ENCODE results near the gene ALOX5AP.

DNA sequence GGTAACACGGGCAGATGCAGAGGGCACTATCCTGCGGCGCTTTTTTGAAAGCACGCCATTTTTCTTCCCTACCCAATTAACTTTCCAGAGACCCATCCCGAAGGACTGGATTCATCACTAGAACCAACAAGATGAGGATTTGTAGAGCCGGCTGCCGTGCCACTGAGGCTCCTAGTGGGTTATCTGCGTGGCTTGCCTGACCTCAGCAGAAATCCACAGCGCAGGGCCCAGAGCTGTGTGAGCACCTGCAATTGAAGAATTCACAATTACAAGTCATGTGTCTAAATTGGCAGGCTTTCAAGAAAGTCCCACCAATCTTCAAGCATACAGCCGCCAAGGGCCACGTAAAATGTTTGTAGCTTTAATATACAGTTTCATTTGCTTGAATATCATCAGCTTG is 75.5 kb downstream of the ALOX5AP start:
- TF ChIP-seq, protein P1, sequence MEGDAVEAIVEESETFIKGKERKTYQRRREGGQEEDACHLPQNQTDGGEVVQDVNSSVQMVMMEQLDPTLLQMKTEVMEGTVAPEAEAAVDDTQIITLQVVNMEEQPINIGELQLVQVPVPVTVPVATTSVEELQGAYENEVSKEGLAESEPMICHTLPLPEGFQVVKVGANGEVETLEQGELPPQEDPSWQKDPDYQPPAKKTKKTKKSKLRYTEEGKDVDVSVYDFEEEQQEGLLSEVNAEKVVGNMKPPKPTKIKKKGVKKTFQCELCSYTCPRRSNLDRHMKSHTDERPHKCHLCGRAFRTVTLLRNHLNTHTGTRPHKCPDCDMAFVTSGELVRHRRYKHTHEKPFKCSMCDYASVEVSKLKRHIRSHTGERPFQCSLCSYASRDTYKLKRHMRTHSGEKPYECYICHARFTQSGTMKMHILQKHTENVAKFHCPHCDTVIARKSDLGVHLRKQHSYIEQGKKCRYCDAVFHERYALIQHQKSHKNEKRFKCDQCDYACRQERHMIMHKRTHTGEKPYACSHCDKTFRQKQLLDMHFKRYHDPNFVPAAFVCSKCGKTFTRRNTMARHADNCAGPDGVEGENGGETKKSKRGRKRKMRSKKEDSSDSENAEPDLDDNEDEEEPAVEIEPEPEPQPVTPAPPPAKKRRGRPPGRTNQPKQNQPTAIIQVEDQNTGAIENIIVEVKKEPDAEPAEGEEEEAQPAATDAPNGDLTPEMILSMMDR (IDR thresholded peaks at IDR 0.05), result no peak
- TF ChIP-seq ZNF232 (CRISPR knock-in tag; IDR thresholded peaks at IDR 0.05) (no peak), SP1 (CRISPR knock-in tag; conservative IDR thresholded peaks at IDR 0.05) (no peak), ESRRA (CRISPR knock-in tag; IDR thresholded peaks at IDR 0.05; ENCODE audit: borderline replicate concordance) (no peak), NR2C2 (CRISPR knock-in tag; IDR thresholded peaks at IDR 0.05) (no peak)
- TF ChIP-seq, protein P2, sequence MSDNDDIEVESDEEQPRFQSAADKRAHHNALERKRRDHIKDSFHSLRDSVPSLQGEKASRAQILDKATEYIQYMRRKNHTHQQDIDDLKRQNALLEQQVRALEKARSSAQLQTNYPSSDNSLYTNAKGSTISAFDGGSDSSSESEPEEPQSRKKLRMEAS (CRISPR knock-in tag; IDR thresholded peaks at IDR 0.05), result no peak
- TF ChIP-seq, protein P3, sequence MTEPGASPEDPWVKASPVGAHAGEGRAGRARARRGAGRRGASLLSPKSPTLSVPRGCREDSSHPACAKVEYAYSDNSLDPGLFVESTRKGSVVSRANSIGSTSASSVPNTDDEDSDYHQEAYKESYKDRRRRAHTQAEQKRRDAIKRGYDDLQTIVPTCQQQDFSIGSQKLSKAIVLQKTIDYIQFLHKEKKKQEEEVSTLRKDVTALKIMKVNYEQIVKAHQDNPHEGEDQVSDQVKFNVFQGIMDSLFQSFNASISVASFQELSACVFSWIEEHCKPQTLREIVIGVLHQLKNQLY (CRISPR knock-in tag; IDR thresholded peaks at IDR 0.05), result no peak
- TF ChIP-seq, protein P4, sequence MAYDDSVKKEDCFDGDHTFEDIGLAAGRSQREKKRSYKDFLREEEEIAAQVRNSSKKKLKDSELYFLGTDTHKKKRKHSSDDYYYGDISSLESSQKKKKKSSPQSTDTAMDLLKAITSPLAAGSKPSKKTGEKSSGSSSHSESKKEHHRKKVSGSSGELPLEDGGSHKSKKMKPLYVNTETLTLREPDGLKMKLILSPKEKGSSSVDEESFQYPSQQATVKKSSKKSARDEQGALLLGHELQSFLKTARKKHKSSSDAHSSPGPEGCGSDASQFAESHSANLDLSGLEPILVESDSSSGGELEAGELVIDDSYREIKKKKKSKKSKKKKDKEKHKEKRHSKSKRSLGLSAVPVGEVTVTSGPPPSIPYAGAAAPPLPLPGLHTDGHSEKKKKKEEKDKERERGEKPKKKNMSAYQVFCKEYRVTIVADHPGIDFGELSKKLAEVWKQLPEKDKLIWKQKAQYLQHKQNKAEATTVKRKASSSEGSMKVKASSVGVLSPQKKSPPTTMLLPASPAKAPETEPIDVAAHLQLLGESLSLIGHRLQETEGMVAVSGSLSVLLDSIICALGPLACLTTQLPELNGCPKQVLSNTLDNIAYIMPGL (CRISPR knock-in tag; IDR thresholded peaks at IDR 0.05), result no peak
